GM19468 (cell line): Measurements from ENCODE around the gene BLOC1S4.
"Not testable (repeated sequence)": the region's sequence is repeated elsewhere in the genome, so short reads cannot be mapped to it uniquely, and the experiment has no call there.

Experiments used
- ATAC-seq: cut with Tn5 transposase; IDR thresholded peaks from one replicate; pipeline ENCODE4 v1.9.1; 2021; ENCODE audit warnings: mild to moderate bottlenecking, moderate library complexity, moderate number of reproducible peaks; ENCODE audit not compliant: unreplicated experiment; ENCODE audit errors: extremely low read depth

BLOC1S4 gene

DNA sequence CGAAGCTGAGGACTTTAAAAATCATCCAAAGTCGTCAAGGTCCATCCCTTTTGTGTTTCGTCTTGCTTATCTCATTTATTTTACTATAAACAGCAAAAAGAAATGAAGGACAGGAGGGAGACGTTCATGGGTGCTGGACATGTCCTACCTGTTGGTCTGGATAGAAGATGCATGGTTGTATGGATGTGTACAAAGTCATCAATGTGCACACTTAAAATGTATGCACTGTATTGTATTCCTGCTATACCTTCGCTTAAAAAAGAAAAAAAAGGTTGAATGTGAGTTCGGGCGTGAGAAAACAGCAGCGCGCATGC, 313 bp upstream of the BLOC1S4 start:
- no peak for ATAC-seq

GRCh38 chr4:6716958-6717655, 1.1 kb downstream of the BLOC1S4 start:
- no peak for ATAC-seq

- ATAC-seq = no peak
These were observed 3.1 kb downstream of the BLOC1S4 start for GRCh38 chr4:6718932-6719610.

DNA sequence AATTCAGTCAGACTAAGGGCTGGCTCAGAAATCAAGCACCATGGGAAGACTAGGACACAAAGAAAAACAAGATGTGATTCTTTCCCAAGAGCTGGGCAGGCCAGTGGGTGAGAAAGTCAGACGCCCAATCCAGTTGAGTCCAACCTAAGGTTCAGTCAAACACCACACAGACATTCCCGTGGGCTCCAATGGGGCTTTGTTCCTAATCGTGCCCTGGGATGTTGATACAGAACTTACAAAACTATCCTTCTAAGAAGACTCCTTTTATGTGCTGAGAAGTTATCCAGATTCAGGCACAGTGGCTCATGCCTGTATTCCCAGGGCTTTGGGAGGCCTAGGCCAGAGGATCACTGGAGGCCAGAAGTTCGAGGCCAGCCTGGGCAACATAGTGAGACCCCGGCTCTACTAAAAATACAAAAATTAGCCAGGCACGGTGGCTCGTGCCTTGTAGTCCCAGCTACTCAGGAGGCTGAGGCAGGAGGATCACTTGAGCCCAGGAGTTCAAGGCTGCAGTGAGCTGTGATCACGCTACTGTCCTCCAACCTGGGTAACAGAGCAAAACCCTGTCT, 3.7 kb downstream of the BLOC1S4 start:
- ATAC-seq = no peak

DNA sequence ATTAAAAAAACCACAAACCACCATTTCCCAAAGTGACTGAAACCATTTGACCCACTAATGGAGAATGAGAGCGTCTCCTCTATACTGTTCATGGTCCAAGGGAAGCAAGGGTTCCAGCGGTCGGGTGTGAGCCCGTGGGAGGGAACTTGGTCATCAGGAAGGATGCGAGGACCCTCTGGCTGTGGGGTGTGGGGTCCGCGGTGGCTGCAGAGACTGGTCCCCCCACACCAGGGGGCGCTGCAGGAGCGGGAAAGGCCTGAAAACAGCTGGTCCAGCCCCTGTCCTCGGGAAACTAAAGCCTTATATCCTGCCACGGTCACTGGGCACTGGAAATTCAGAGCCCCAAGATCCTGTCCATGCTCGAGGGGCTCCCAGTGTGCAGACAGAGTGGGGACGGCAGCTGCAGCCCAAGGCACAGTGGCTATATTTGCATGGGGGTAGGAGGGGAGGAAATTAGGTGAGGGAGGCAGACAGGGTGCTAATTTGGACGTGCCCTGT, 4.3 kb downstream of the BLOC1S4 start:
- ATAC-seq = no peak

- ATAC-seq = no peak
These were observed 5.1 kb downstream of the BLOC1S4 start for GRCh38 chr4:6721121-6721520.

- ATAC-seq = no peak
These were observed 6.9 kb downstream of the BLOC1S4 start for GRCh38 chr4:6722891-6723290.

- ATAC-seq = no peak
These were observed 7.9 kb downstream of the BLOC1S4 start for GRCh38 chr4:6723851-6724250.

DNA sequence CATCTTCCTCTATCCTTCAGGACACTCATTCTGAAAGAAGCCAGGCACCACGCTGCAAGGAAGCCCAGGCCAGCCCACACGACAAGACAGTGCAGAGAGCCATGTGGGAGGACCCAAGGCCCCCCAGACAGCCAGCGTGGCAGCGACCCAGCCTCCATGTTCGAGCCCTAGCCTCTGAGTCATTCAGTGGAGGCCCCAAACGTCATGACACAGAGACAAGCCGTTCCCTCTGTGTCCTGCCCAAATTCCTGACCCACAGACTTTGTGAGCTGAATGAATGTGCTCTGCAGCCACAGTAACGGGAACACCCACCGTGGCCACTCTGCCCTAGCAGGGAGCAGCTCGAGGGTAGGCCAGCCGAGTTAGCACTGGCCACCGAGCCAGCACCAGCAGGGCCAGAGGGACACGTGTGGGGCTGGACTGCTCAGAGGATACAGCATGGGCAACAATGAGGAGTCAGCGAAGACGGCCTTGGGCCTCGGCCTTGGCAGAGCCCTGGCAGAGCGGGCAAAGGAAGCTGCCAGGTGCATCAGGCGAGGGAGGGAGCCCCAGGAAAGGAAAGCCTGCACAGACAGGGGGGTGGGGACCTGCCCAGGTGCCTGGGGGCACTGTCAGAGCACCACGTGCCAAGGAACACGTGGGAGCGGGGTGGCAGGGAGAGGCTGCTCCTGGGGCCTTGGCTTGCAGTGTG, 8.6 kb downstream of the BLOC1S4 start:
- no peak for ATAC-seq

- ATAC-seq = not testable (repeated sequence)
These were observed 9.5 kb downstream of the BLOC1S4 start for GRCh38 chr4:6725427-6725961.

- ATAC-seq = no peak
These were observed 11.3 kb downstream of the BLOC1S4 start for GRCh38 chr4:6727081-6727942.

GRCh38 chr4:6727943-6728250, 11.9 kb downstream of the BLOC1S4 start:
- no peak for ATAC-seq

DNA sequence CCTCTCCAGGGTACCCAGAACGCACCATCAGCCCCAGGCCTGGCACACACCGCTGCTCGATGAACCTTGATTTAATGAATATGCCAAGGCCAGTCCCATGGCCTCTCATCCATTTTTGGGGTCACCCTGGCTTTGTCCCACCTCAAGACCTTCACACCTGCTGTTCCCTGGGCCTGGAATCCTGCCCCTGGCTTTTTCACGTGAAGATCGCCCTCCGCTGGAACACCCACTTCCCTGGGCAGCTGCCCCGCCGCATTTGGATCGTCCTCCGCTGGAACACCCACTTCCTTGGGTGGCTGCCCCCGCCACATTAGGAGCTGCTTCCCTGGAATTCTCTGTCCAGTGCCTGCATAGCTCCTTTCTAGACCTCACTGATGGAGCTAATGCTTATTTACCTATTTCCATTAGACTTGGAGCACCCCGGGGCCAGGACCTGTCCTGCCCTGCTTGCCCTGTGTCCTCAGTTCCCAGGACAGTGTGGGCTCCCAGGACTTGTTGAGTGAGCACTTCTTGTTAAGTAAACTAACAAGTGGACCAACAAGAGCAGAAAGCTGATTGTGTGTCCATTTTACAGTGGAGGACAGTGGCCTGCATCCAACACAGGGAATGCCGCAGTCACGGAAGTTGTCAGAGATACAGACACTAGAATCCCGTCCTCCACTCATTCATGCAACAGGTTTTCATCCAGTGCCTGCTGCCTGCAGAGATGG, 12.5 kb downstream of the BLOC1S4 start:
- ATAC-seq = no peak

DNA sequence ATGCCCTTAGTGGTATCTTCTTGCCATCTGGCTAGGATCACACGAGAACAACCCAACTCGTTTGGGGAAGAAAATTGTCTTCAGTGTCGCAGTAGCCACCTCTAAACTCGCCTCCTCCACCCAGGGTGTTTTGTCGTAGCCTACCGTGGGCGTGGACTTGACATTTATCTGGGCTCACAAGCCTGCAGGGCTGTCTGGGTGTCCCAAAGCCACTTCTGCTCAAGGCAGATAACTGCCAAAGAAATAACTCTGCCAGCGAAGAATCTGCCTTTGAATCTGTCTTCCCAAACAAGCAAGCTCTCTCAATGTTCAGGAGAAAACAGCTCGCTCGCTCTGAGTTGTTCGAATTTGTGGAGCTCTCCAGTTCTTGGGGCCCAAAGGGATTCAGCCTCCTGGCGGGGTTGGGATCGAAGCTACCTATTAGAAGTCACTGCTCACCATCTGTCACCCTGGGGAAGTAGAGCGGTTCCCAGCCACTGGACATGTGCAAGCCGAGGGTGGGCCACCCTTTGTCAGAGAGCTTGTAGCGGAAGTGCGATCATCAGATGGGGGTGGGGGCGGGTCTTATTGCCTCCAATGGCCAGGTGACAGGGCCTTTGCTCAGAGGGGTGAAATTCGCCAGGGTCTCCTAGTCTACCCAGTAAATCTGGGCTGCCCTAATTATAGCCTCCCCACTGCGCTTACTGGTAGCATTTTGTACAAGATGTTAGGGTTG, 14.8 kb downstream of the BLOC1S4 start:
- ATAC-seq = no peak

DNA sequence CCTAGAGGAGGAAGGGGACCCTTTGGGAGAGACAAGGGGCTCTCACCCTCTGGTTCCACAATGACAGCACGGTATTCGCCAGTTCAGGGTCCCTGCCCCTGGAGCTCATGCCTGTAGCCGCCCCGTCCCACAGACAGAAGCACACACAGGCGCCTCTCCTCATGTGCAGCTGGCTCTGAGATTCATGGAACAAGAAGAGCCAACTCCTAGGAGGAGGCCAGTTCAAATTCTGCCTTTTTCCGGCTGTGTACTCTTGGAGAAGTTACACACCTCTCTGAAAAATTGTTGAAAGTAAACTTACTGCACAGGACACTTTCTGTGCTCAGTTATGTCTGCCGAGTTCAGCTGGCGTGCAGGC, 15.3 kb downstream of the BLOC1S4 start:
- no peak for ATAC-seq

DNA sequence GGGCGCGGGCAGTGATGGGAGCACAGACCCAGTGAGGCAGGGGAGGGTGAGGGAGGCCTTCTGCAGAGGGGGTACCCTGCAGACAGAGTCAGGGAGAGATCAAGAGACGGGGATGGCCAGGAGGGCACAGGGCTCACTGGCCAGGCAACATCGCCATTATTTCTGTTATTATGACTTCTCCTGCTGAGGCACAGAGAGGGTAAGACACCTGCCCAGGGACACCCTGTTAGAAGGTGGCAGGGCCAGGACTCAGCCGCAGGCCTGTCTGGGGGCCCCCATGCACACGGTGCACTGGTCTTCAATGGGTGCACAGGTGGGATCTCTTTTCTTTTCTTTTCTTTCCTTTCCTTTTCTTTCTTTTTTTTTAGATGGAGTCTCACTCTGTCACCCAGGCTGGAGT, 15.8 kb downstream of the BLOC1S4 start:
- no peak for ATAC-seq

GRCh38 chr4:6732441-6733357, 16.7 kb downstream of the BLOC1S4 start:
- ATAC-seq = no peak
